Thymus (tissue), 11 donors: ENCODE data around the gene INKA1. TPM values are rescaled to one million over a fixed set of nuclear protein-coding genes. Genes with fewer than 3 reads are reported as not detected.

Experiments used
- DNase-seq, 9 donors: peaks; one replicate each; pipeline ENCODE4 v3.0.0-alpha.2; 2013; ENCODE audit warnings: low spot score in 9 of 9, low read depth in 6 of 9, missing footprints in 1 of 9
- H3K27ac ChIP-seq, 2 donors: one replicate each; pipeline ENCODE4 v1.5.1; 2013; ENCODE audit warnings: control low read depth in 1 of 2, low read depth in 1 of 2, low read length in 1 of 2, mild to moderate bottlenecking in 1 of 2, moderate library complexity in 1 of 2
- H3K27me3 ChIP-seq, 2 donors: one replicate each; pipeline ENCODE4 v1.5.1; 2013; ENCODE audit warnings: low read length in 1 of 2; ENCODE audit not compliant: control insufficient read depth in 2 of 2, insufficient read depth in 1 of 2
- H3K36me3 ChIP-seq, 2 donors: one replicate each; pipeline ENCODE4 v1.5.1; 2013; ENCODE audit warnings: low read length in 1 of 2, mild to moderate bottlenecking in 1 of 2, moderate library complexity in 1 of 2; ENCODE audit not compliant: control insufficient read depth in 2 of 2, insufficient read depth in 2 of 2
- H3K4me1 ChIP-seq, 2 donors: one replicate each; pipeline ENCODE4 v1.5.1; 2013; ENCODE audit warnings: low read length in 2 of 2; ENCODE audit not compliant: control insufficient read depth in 2 of 2, insufficient read depth in 2 of 2
- H3K4me3 ChIP-seq, 2 donors: one replicate each; pipeline ENCODE4 v1.5.1; 2013; ENCODE audit warnings: low read length in 2 of 2, control low read depth in 1 of 2, mild to moderate bottlenecking in 1 of 2
- H3K9me3 ChIP-seq, 2 donors: one replicate each; pipeline ENCODE4 v1.5.1; 2013; ENCODE audit warnings: low read length in 1 of 2, mild to moderate bottlenecking in 1 of 2; ENCODE audit not compliant: control insufficient read depth in 2 of 2, insufficient read depth in 1 of 2
- WGBS: extraction: QIAGEN DNeasy Blood & Tissue Kit; methylation state at CpG from one replicate; pipeline ENCODE4 v1.1.7; 2013; 5-methylcytosine and 5-hydroxymethylcytosine counted together
- polyA plus RNA-seq: library from polyadenylated mRNA; stranded (reverse); fragments of 200-250 nt; gene quantifications from one replicate; pipeline ENCODE4 v1.2.3, GENCODE V29; 2013
- total RNA-seq: library from RNA; stranded (reverse); fragments of 120-200 nt; gene quantifications from one replicate; pipeline ENCODE4 v1.2.4, GENCODE V29; 2013
- donor health status: healthy.

INKA1 gene
- total and polyA plus RNA-seq, 2 donors, result 4.2 to 5.2 TPM

- Histone ChIP-seq H3K4me3 (peak overlapping the region; percentile 78 to 79), H3K27me3 (peaks cover 4 to 44% of the 10 kb centered on the region in 2 donors), H3K9me3 (peaks cover 0 to 7% of the 10 kb centered on the region in 2 donors), H3K27ac (peak overlapping the region; percentile 58 to 60), H3K36me3 (peaks cover 0 to 14% of the 10 kb centered on the region in 2 donors), H3K4me1 (peaks cover 14 to 57% of the 10 kb centered on the region in 2 donors)
- DNase-seq, result peak in 1 of 9 donors; percentile 51
- WGBS, result 2% methylated on average over 41 of the region's 41 CpGs
These were observed 542 bp downstream of the INKA1 start for GRCh38 chr3:49803465-49804140.

GRCh38 chr3:49804141-49805041 lies 1.3 kb downstream of the INKA1 start:
- no peak for DNase-seq
- Histone ChIP-seq H3K27me3 (peaks cover 4 to 44% of the 10 kb centered on the region in 2 donors), H3K9me3 (peaks cover 0 to 7% of the 10 kb centered on the region in 2 donors), H3K36me3 (peaks cover 5 to 16% of the 10 kb centered on the region in 2 donors), H3K4me3 (peak overlapping the region; percentile 78 to 79), H3K27ac (peak overlapping the region; percentile 43 to 89), H3K4me1 (peaks cover 14 to 64% of the 10 kb centered on the region in 2 donors)
- WGBS, result 42% methylated on average over 26 of the region's 26 CpGs

- DNase-seq, result peak in 1 of 9 donors; percentile 56
- H3K27me3 ChIP-seq, result peaks cover 4 to 44% of the 10 kb centered on the region in 2 donors
- peak overlapping the region; percentile 68 to 89 for H3K27ac ChIP-seq
- no peak overlapping the region for H3K4me3 ChIP-seq
- peaks cover 14 to 26% of the 10 kb centered on the region in 2 donors for H3K36me3 ChIP-seq
- 11% methylated on average over 3 of the region's 3 CpGs for WGBS
- H3K9me3 ChIP-seq, result peaks cover 0 to 7% of the 10 kb centered on the region in 2 donors
- peaks cover 14 to 64% of the 10 kb centered on the region in 2 donors for H3K4me1 ChIP-seq
These were observed 2.3 kb downstream of the INKA1 start for GRCh38 chr3:49805367-49805782.

- Histone ChIP-seq H3K4me1 (peaks cover 14 to 64% of the 10 kb centered on the region in 2 donors), H3K9me3 (peaks cover 0 to 7% of the 10 kb centered on the region in 2 donors), H3K36me3 (peaks cover 21 to 31% of the 10 kb centered on the region in 2 donors), H3K27ac (peak overlapping the region; percentile 68 to 89), H3K27me3 (peaks cover 4 to 42% of the 10 kb centered on the region in 2 donors), H3K4me3 (no peak overlapping the region)
- WGBS, result 12% methylated on average over 11 of the region's 11 CpGs
- DNase-seq, result peak in 2 of 9 donors; percentile 60 to 82
These were observed 3.0 kb downstream of the INKA1 start for GRCh38 chr3:49805897-49806701.

- no peak for DNase-seq
- H3K27me3 ChIP-seq, result peaks cover 4 to 39% of the 10 kb centered on the region in 2 donors
- no peak overlapping the region for H3K4me3 ChIP-seq
- H3K36me3 ChIP-seq, result peaks cover 28 to 34% of the 10 kb centered on the region in 2 donors
- H3K9me3 ChIP-seq, result peaks cover 0 to 5% of the 10 kb centered on the region in 2 donors
- H3K27ac ChIP-seq, result peak overlapping the region in 1 of 2 donors; percentile 63
- peaks cover 14 to 64% of the 10 kb centered on the region in 2 donors for H3K4me1 ChIP-seq
- 27% methylated on average over 2 of the region's 2 CpGs for WGBS
These were observed 3.8 kb downstream of the INKA1 start for GRCh38 chr3:49806850-49807249.

- peak in 1 of 9 donors; percentile 56 for DNase-seq
- 61% methylated on average over 13 of the region's 13 CpGs for WGBS
- Histone ChIP-seq H3K36me3 (peaks cover 30 to 41% of the 10 kb centered on the region in 2 donors), H3K4me3 (no peak overlapping the region), H3K9me3 (peaks cover 0 to 2% of the 10 kb centered on the region in 2 donors), H3K4me1 (peaks cover 14 to 66% of the 10 kb centered on the region in 2 donors), H3K27ac (peak overlapping the region; percentile 56 to 63), H3K27me3 (peaks cover 4 to 32% of the 10 kb centered on the region in 2 donors)
These were observed 4.5 kb downstream of the INKA1 start for GRCh38 chr3:49807431-49808114.

- H3K36me3 ChIP-seq, result peaks cover 28 to 30% of the 10 kb centered on the region in 2 donors
- no peaks in the 10 kb centered on the region for H3K27me3 ChIP-seq
- peak overlapping the region; percentile 56 to 61 for H3K4me3 ChIP-seq
- DNase-seq, result no peak
- peaks cover 2 to 36% of the 10 kb centered on the region in 2 donors for H3K4me1 ChIP-seq
- 54% methylated on average over 9 of the region's 9 CpGs for WGBS
- H3K27ac ChIP-seq, result peak overlapping the region; percentile 76 to 86
- H3K9me3 ChIP-seq, result no peaks in the 10 kb centered on the region
These were observed 9.9 kb downstream of the INKA1 start for GRCh38 chr3:49812916-49813496.
